Cardiac muscle cell (in vitro differentiated cells and primary cell): Measurements from ENCODE around the gene SKOR1. TPM values are rescaled to one million over a fixed set of nuclear protein-coding genes. Genes with fewer than 3 reads are reported as not detected.

Experiments
- DNase-seq, 2 donors: peaks; one replicate each; pipeline versions ENCODE4 v3.0.0 to v3.0.0-alpha.2; 2010 to 2017; ENCODE audit warnings: low read depth in 1 of 2, low spot score in 1 of 2
- H3K27ac ChIP-seq: fragments of 200-600 bp; sonication (generic); 2 replicates; pipeline ENCODE4 v1.5.1; 2016
- H3K27me3 ChIP-seq: fragments of 200-600 bp; sonication (generic); 2 replicates; pipeline ENCODE4 v1.6.0; 2016; ENCODE audit warnings: control low read depth
- H3K36me3 ChIP-seq: fragments of 200-600 bp; sonication (generic); 2 replicates; pipeline ENCODE4 v1.5.1; 2016; ENCODE audit warnings: control low read depth
- H3K4me1 ChIP-seq: fragments of 200-600 bp; sonication (generic); 2 replicates; pipeline ENCODE4 v1.8.1; 2017; ENCODE audit warnings: low read depth, mild to moderate bottlenecking, mixed run types
- H3K4me3 ChIP-seq: fragments of 200-600 bp; sonication (generic); 2 replicates; pipeline ENCODE4 v1.5.1; 2016; ENCODE audit warnings: mild to moderate bottlenecking
- H3K9me3 ChIP-seq: fragments of 200-600 bp; sonication (generic); 2 replicates; pipeline ENCODE4 v1.5.1; 2017; ENCODE audit warnings: low read depth, mild to moderate bottlenecking, control low read depth
- CTCF ChIP-seq: IDR thresholded peaks from 2 replicates; pipeline ENCODE4 v1.5.1; 2012; ENCODE audit warnings: low read depth, mild to moderate bottlenecking, low read length
- polyA plus RNA-seq: library from polyadenylated mRNA; unstranded; fragments of >200 nt; fragmentation: Nextera tagmentation; extraction: Ambion mirVana; gene quantifications from 2 replicates; pipeline ENCODE4 v1.2.1, GENCODE V29; 2016
- total RNA-seq: library from RNA; depleted of rRNA; stranded (reverse); fragments of >200 nt; gene quantifications from 2 replicates; pipeline ENCODE4 v1.2.3, GENCODE V29; 2016

Gene SKOR1
- total and polyA plus RNA-seq, 2 experiments from 2014 or later = 1.1 TPM; not detected in 1

DNA sequence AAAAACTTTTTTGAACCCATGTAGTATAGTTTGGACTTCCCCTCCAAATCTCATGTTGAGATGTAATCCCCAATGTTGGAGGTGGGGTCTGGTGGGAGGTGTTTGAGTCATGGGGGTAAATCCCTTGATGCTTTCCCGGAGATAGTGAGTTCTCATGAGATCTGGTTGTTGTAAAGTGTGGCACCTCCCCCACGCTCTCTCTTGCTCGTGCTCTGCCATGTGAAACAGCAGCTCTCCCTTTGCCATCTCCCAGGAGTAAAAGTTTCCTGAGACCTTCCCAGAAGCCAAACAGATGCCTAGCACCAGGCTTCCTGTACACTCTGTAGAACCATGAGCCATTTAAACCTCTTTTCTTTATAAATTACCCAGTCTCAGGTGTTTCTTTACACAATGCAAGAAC, 30.5 kb downstream of the SKOR1 start:
- no peaks in the 10 kb centered on the region for H3K36me3 ChIP-seq
- no peaks in the 10 kb centered on the region for H3K9me3 ChIP-seq
- DNase-seq = no peak
- H3K27ac ChIP-seq = no peak overlapping the region
- no peaks in the 10 kb centered on the region for H3K4me1 ChIP-seq
- H3K4me3 ChIP-seq = no peak overlapping the region
- no peaks in the 10 kb centered on the region for H3K27me3 ChIP-seq
- TF ChIP-seq CTCF = no peak

- Histone ChIP-seq H3K27ac (no peak overlapping the region), H3K36me3 (no peaks in the 10 kb centered on the region), H3K9me3 (no peaks in the 10 kb centered on the region), H3K4me3 (no peak overlapping the region), H3K4me1 (no peaks in the 10 kb centered on the region), H3K27me3 (no peaks in the 10 kb centered on the region)
- DNase-seq = no peak
- TF ChIP-seq CTCF = no peak
These were observed 31.9 kb downstream of the SKOR1 start for GRCh38 chr15:67857220-67857619.

DNA sequence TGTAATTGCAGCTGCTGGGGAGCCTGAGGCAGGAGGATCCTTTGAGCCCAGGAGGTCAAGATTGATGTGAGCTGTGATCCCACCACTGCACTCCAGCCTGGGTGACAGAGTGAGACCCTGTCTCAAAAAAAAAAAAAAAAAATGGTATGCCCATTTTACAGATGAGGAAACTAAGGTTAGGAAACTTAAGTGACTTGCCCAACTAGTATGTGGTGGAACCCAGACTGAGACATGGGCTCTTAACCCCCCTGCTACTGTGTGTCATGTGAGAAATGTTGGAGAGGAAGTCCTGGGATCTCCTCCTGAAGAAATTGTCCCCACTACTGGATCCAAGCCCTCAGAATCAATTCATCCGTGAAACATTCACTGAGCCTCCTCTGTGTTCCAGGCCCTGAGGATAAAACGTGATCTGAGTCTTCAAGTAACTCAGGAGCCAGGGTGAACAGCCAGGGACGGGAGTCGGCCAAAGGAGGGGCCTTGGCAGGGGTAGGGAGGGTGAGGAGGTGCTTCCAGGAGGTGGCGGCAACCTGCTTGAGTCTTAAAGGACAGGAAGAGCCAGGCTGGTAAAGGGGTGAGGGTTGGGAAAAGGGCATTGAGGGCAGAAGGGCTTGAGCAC, 34.1 kb downstream of the SKOR1 start:
- Histone ChIP-seq H3K27me3 (no peaks in the 10 kb centered on the region), H3K36me3 (no peaks in the 10 kb centered on the region), H3K27ac (no peak overlapping the region), H3K4me1 (no peaks in the 10 kb centered on the region), H3K4me3 (no peak overlapping the region), H3K9me3 (no peaks in the 10 kb centered on the region)
- no peak for TF ChIP-seq CTCF
- no peak for DNase-seq

DNA sequence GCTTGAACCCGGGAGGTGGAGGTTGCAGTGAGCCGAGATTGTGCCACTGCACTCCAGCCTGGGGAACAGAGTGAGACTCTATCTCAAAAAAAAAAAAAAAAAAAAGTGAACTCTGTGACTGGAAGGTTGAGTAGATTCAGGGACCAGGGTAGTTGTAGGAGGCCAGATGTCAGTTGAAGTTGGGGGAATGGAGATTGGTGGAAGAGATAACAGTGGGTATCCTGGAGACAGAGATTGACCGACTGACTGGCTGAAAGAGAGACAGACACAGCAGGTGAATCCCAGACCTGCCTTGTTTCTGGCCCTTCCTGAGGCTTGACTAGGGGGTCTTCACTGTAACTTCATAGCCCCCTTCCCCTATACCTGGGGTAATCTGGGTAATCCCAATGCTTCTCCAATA, 36.7 kb downstream of the SKOR1 start:
- no peak for TF ChIP-seq CTCF
- Histone ChIP-seq H3K9me3 (no peaks in the 10 kb centered on the region), H3K4me3 (no peak overlapping the region)

DNA sequence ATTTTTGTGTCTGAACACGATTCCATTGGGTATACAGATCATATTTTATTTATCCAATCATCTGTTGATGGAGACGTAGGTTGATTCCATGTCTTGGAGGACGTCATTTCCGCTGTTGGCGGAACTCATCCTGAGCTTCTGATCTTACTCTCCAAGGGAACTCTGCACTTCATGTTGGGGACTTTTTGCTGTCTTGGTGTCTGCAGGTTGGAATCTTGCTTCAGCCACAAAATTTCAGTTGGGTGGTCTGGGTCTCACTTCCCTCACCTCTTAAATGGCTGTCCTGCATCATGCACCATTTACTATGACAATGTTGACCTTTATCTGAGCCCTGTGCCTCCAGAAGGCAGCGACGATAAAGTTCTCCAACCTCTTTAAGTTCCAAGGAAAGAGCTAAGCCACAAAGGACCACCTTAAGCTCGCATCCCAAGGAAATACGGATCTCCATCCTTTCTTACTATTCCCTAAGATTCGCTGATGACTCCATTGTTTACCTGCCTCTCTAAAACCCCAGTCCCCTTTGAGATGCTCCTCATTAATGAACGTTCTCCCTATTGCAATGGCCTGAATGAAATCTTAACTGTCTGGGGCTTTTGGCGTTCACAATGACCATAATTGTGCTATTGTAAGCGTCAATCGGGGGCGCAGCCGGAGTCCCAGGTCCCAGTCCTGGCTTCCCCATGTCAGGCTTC, 37.6 kb downstream of the SKOR1 start:
- Histone ChIP-seq H3K4me1 (no peaks in the 10 kb centered on the region), H3K27ac (no peak overlapping the region), H3K36me3 (no peaks in the 10 kb centered on the region), H3K4me3 (no peak overlapping the region), H3K27me3 (no peaks in the 10 kb centered on the region), H3K9me3 (no peaks in the 10 kb centered on the region)
- no peak for TF ChIP-seq CTCF
- no peak for DNase-seq

More for the DNA sequence above, 36.7 kb downstream of the SKOR1 start:
- H3K27me3 ChIP-seq = no peaks in the 10 kb centered on the region
- DNase-seq = no peak
- H3K27ac ChIP-seq = no peak overlapping the region
- H3K36me3 ChIP-seq = no peaks in the 10 kb centered on the region
- H3K4me1 ChIP-seq = no peaks in the 10 kb centered on the region
